K562 (cell line): ENCODE data around the gene EPHB6. TPM values are rescaled to one million over a fixed set of nuclear protein-coding genes. Genes with fewer than 3 reads are reported as not detected.
A peak's percentile ranks its signal among the peaks of the same experiment; 100 is the strongest.

Source experiments
- ATAC-seq: fragments of 200-7000 bp; cut with Tn5 transposase; 3 replicates; pipeline ENCODE4 v1.9.1; 2020; ENCODE audit warnings: moderate library complexity
- BruUV-seq: library from RNA; stranded (reverse); fragments of 400-500 nt; replicated peaks from 2 replicates; lab custom pipeline; 2021; lab: Mats Ljungman, UMichigan
- CTCF ChIA-PET: fragments of 300-600 bp; formaldehyde crosslinking; extraction: SDS; loops from one replicate; lab custom pipeline; 2021; ENCODE audit warnings: low intra/inter-chr PET ratio; lab: Yijun Ruan, JAX
- POLR2A ChIA-PET: fragments of 300-600, 350-650 bp; sonication (Branson Sonifier 250); formaldehyde crosslinking; extraction: SDS; loops from one replicate; lab custom pipeline; 2021; ENCODE audit warnings: antibody characterized with exemption, inconsistent platforms; lab: Yijun Ruan, JAX
- DNase-seq, 4 experiments: peaks; one replicate each; pipeline versions ENCODE4 v3.0.0 to v3.0.0-alpha.2; 2011 to 2018; ENCODE audit warnings: low spot score in 3 of 4, mixed read lengths in 3 of 4; ENCODE audit errors: extremely low read depth in 1 of 4
- FAIRE-seq: peaks from 2 replicates; lab custom pipeline; 2011; peaks lifted over from hg19 to GRCh38; lab: Jason Lieb, UNC
- H2AFZ ChIP-seq: 2 replicates; pipeline ENCODE4 v1.6.0; 2011; ENCODE audit warnings: low read depth, low read length, control low read depth, inconsistent platforms
- H3K27ac ChIP-seq: fragments of 200-600 bp; 3 replicates; pipeline ENCODE4 v1.8.0; 2011; ENCODE audit warnings: low read depth, mild to moderate bottlenecking, control low read depth, inconsistent platforms, low read length, moderate library complexity, mixed read lengths; ENCODE audit errors: extremely low read depth
- H3K27me3 ChIP-seq, 2 experiments: fragments of 300-600 bp in 1 of 2; 2 replicates in 1 of 2; 3 replicates in 1 of 2; pipeline versions ENCODE4 v1.6.0 to v1.8.0; 2011; ENCODE audit warnings: inconsistent platforms in 2 of 2, low read length in 2 of 2, mild to moderate bottlenecking in 1 of 2, mixed read lengths in 1 of 2, moderate library complexity in 1 of 2; ENCODE audit not compliant: control insufficient read depth in 2 of 2, insufficient read depth in 2 of 2
- H3K36me3 ChIP-seq: fragments of 300-600 bp; 3 replicates; pipeline ENCODE4 v1.8.0; 2011; ENCODE audit warnings: mild to moderate bottlenecking, low read length, inconsistent platforms; ENCODE audit not compliant: control insufficient read depth, insufficient read depth
- H3K4me1 ChIP-seq, 2 experiments: fragments of 200-600 bp in 1 of 2; replicated peaks in 1 of 2; 2 replicates in 1 of 2; 3 replicates in 1 of 2; pipeline versions ENCODE4 v1.5.1 to v1.8.0; 2011; ENCODE audit warnings: inconsistent platforms in 2 of 2, low read length in 2 of 2, mild to moderate bottlenecking in 1 of 2, mixed read lengths in 1 of 2, moderate library complexity in 1 of 2; ENCODE audit not compliant: control insufficient read depth in 2 of 2, insufficient read depth in 2 of 2
- H3K4me2 ChIP-seq: 2 replicates; pipeline ENCODE4 v1.6.1; 2011; ENCODE audit warnings: low read length, control low read depth, inconsistent platforms, mixed read lengths; ENCODE audit not compliant: insufficient read depth
- H3K4me3 ChIP-seq: fragments of 200-600 bp; sonication (generic), shearing (Covaris generic); 2 replicates; pipeline ENCODE4 v1.5.1; 2016; ENCODE audit warnings: control low read depth, inconsistent platforms
- H3K79me2 ChIP-seq: fragments of 200-600 bp; 3 replicates; pipeline ENCODE4 v1.8.0; 2011; ENCODE audit warnings: low read length, inconsistent platforms; ENCODE audit not compliant: control insufficient read depth, insufficient read depth
- H3K9ac ChIP-seq, 2 experiments: 2 replicates each; pipeline versions ENCODE4 v1.6.0 to v1.6.1; 2011; ENCODE audit warnings: low read depth in 2 of 2, low read length in 2 of 2, control low read depth in 1 of 2, inconsistent platforms in 1 of 2, mild to moderate bottlenecking in 1 of 2, mixed read lengths in 1 of 2; ENCODE audit not compliant: insufficient read depth in 1 of 2
- H3K9me1 ChIP-seq: one replicate; pipeline ENCODE4 v1.6.0; 2011; ENCODE audit warnings: inconsistent platforms, mild to moderate bottlenecking, low read length, moderate library complexity; ENCODE audit not compliant: control insufficient read depth, insufficient read depth
- H3K9me3 ChIP-seq: replicated peaks from 2 replicates; pipeline ENCODE4 v1.5.1; 2011; ENCODE audit warnings: low read depth, low read length, inconsistent platforms; ENCODE audit not compliant: control insufficient read depth, insufficient read depth
- H4K20me1 ChIP-seq: replicated peaks from 2 replicates; pipeline ENCODE4 v1.6.1; 2011; ENCODE audit warnings: low read length, inconsistent platforms, mixed read lengths; ENCODE audit not compliant: control insufficient read depth, insufficient read depth
- CBFA2T2 ChIP-seq: fragments of 450-650 bp; conservative IDR thresholded peaks from 2 replicates; pipeline ENCODE4 v1.6.1; 2017; ENCODE audit warnings: mild to moderate bottlenecking
- KLF10 ChIP-seq: fragments of 250-450 bp; sonication (Bioruptor Pico); IDR thresholded peaks from 2 replicates; pipeline ENCODE4 v1.6.1; 2021; ENCODE audit warnings: matching md5 sums
- TFE3 ChIP-seq: fragments of 450-650 bp; formaldehyde crosslinking; IDR thresholded peaks from 2 replicates; pipeline ENCODE4 v1.4.0; 2020; ENCODE audit warnings: mild to moderate bottlenecking, mixed read lengths
- TOE1 ChIP-seq, 2 experiments: fragments of 450-650 bp in 1 of 2; sonication (generic) in 1 of 2; formaldehyde crosslinking in 1 of 2; IDR thresholded peaks; 2 replicates each; pipeline versions ENCODE4 v1.7.1 to v1.8.0; 2016 to 2022; ENCODE audit warnings: borderline replicate concordance in 2 of 2, mild to moderate bottlenecking in 2 of 2, antibody characterized with exemption in 1 of 2, inconsistent platforms in 1 of 2, low read depth in 1 of 2, missing genetic modification reagents in 1 of 2, moderate library complexity in 1 of 2
- ZNF3 ChIP-seq: fragments of 250-450 bp; sonication (Bioruptor Pico); IDR thresholded peaks from 2 replicates; pipeline ENCODE4 v1.5.0; 2021; ENCODE audit warnings: mild to moderate bottlenecking, moderate library complexity
- WGBS: fragments of 100-300 bp; shearing (Covaris generic); methylation state at CpG from one replicate; pipeline ENCODE4 v1.1.6; 2016; ENCODE audit warnings: low coverage, mixed read lengths; ENCODE audit not compliant: insufficient coverage; ENCODE audit errors: missing lambda C conversion rate; 5-methylcytosine and 5-hydroxymethylcytosine counted together
- in situ Hi-C: fragments of 300-500 bp; cut with MboI; formaldehyde crosslinking; loops from 4 replicates; pipeline ENCODE4 v1.15.0; 2018; ENCODE audit warnings: inconsistent platforms, mixed read lengths
- intact Hi-C: fragments of 100-400 bp; cut with micrococcal nuclease; formaldehyde crosslinking; loops from 2 replicates; pipeline ENCODE4 v1.14.2; 2022
- polyA plus RNA-seq, 8 experiments: library from polyadenylated mRNA; depleted of rRNA in 4 of 8; stranded (reverse) in 5 of 8; unstranded in 3 of 8; fragments of >200 nt; fragmentation: Nextera tagmentation in 2 of 8; fragmentation: Illumina TruSeq in 1 of 8; extraction: Ambion mirVana in 2 of 8; extraction: Trizol in 1 of 8; gene quantifications; 2 replicates each; pipeline versions ENCODE4 v1.2.1 to v1.2.3, GENCODE V29; 2011 to 2014; ENCODE audit warnings: inconsistent platforms in 1 of 8, missing spikeins in 1 of 8
- total RNA-seq, 7 experiments: library from RNA; depleted of rRNA in 6 of 7; stranded (reverse); fragments of >200 nt in 6 of 7; fragmentation: Illumina TruSeq in 2 of 7; extraction: Trizol in 2 of 7; gene quantifications; 2 replicates each; pipeline versions ENCODE4 v1.2.1 to v1.2.3, GENCODE V29; 2011 to 2021; ENCODE audit warnings: low replicate concordance in 1 of 7
- TF ChIP-seq, protein P1 (sequence below): sonication (generic); formaldehyde crosslinking; IDR thresholded peaks from 2 replicates; pipeline ENCODE4 v1.5.0; 2020; ENCODE audit warnings: missing genetic modification reagents
- TF ChIP-seq, protein P2 (sequence below): sonication (generic); formaldehyde crosslinking; IDR thresholded peaks from 2 replicates; pipeline ENCODE4 v1.8.1; 2023; ENCODE audit warnings: missing genetic modification reagents, mild to moderate bottlenecking, borderline replicate concordance
- TF ChIP-seq, protein P3 (sequence below): fragments of 450-650 bp; IDR thresholded peaks from 2 replicates; pipeline ENCODE4 v1.6.1; 2016; ENCODE audit warnings: missing biosample characterization, missing genetic modification characterization

Gene EPHB6
- total and polyA plus RNA-seq, 9 of the 15 experiments (the other 6 are each of a cell fraction or from before 2014, with no cell fraction given): 1.4 to 123 (median 7.6) TPM

DNA sequence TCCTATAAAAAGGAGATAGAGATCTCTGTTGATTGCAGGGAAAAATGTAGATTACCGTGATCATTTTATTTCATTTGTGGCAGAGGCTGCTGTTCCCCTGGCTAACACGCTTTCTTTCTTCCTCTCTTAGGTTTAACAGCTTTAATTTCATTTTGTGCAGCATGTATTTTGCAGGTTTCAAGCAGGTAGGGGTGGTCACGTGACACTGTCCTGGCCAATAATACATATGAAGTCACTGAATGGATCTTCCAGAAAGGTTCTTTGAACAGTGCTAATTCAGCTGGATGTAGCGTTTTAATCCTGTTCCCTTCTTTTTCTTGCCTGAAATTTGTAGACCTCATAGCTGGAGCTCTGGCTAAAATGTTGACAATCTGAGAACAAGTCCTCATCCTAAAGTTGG lies 3.6 kb upstream of the EPHB6 start:
- Histone ChIP-seq H3K4me1 (peaks cover 5 to 16% of the 10 kb centered on the region in 2 experiments; a peak in 3 of 5 replicates), H3K9me3 (no peaks in the 10 kb centered on the region), H3K79me2 (no peaks in the 10 kb centered on the region), H2AFZ (no peak overlapping the region), H3K9ac (no peak overlapping the region), H3K27ac (no peak overlapping the region), H3K27me3 (peaks cover 4 to 12% of the 10 kb centered on the region in 2 experiments; a peak in 3 of 5 replicates), H3K9me1 (no peaks in the 10 kb centered on the region), H4K20me1 (no peaks in the 10 kb centered on the region; the same call in 1 of the 2 replicates), H3K4me2 (no peak overlapping the region), H3K4me3 (no peak overlapping the region), H3K36me3 (no peaks in the 10 kb centered on the region)
- 17% methylated on average over 4 of the region's 4 CpGs for WGBS
- in situ Hi-C loops: no loop called here
- BruUV-seq: no TSS peak
- ChIA-PET CTCF (interaction anchor here (4.6 kb wide), 1 partner anchor 151 kb away, joined by 52 read pairs; no protein-coding TSS in a partner anchor), POLR2A (interaction anchor here (0.6 to 0.9 kb wide), 2 partner anchors 18 to 521 kb away, joined by 3 read pairs; no protein-coding TSS in a partner anchor)
- intact Hi-C loops: no loop called here
- no peak for ATAC-seq
- no peak for FAIRE-seq
- no peak for DNase-seq
- TF ChIP-seq, protein P1, sequence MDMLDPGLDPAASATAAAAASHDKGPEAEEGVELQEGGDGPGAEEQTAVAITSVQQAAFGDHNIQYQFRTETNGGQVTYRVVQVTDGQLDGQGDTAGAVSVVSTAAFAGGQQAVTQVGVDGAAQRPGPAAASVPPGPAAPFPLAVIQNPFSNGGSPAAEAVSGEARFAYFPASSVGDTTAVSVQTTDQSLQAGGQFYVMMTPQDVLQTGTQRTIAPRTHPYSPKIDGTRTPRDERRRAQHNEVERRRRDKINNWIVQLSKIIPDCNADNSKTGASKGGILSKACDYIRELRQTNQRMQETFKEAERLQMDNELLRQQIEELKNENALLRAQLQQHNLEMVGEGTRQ (CRISPR knock-in tag): peak; percentile 69
- peak; percentile 76 for TF ChIP-seq TOE1 (IDR thresholded peaks at IDR 0.05; ENCODE audit: borderline replicate concordance)
- no peak for TF ChIP-seq TOE1 (CRISPR knock-in tag; IDR thresholded peaks at IDR 0.05; ENCODE audit: borderline replicate concordance, low read depth)
- no peak for TF ChIP-seq ZNF3 (CRISPR knock-in tag)
- TF ChIP-seq, protein P2, sequence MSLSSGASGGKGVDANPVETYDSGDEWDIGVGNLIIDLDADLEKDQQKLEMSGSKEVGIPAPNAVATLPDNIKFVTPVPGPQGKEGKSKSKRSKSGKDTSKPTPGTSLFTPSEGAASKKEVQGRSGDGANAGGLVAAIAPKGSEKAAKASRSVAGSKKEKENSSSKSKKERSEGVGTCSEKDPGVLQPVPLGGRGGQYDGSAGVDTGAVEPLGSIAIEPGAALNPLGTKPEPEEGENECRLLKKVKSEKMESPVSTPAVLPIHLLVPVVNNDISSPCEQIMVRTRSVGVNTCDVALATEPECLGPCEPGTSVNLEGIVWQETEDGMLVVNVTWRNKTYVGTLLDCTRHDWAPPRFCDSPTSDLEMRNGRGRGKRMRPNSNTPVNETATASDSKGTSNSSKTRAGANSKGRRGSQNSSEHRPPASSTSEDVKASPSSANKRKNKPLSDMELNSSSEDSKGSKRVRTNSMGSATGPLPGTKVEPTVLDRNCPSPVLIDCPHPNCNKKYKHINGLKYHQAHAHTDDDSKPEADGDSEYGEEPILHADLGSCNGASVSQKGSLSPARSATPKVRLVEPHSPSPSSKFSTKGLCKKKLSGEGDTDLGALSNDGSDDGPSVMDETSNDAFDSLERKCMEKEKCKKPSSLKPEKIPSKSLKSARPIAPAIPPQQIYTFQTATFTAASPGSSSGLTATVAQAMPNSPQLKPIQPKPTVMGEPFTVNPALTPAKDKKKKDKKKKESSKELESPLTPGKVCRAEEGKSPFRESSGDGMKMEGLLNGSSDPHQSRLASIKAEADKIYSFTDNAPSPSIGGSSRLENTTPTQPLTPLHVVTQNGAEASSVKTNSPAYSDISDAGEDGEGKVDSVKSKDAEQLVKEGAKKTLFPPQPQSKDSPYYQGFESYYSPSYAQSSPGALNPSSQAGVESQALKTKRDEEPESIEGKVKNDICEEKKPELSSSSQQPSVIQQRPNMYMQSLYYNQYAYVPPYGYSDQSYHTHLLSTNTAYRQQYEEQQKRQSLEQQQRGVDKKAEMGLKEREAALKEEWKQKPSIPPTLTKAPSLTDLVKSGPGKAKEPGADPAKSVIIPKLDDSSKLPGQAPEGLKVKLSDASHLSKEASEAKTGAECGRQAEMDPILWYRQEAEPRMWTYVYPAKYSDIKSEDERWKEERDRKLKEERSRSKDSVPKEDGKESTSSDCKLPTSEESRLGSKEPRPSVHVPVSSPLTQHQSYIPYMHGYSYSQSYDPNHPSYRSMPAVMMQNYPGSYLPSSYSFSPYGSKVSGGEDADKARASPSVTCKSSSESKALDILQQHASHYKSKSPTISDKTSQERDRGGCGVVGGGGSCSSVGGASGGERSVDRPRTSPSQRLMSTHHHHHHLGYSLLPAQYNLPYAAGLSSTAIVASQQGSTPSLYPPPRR (CRISPR knock-in tag): no peak
- TF ChIP-seq TFE3 (CRISPR knock-in tag): peak; percentile 94
- TF ChIP-seq, protein P3, sequence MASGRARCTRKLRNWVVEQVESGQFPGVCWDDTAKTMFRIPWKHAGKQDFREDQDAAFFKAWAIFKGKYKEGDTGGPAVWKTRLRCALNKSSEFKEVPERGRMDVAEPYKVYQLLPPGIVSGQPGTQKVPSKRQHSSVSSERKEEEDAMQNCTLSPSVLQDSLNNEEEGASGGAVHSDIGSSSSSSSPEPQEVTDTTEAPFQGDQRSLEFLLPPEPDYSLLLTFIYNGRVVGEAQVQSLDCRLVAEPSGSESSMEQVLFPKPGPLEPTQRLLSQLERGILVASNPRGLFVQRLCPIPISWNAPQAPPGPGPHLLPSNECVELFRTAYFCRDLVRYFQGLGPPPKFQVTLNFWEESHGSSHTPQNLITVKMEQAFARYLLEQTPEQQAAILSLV (tag): no peak
- no peak for TF ChIP-seq KLF10 (CRISPR knock-in tag)
- TF ChIP-seq CBFA2T2: peak; percentile 67
